PC-9 (cell line): ENCODE data around the gene EEA1. TPM values are rescaled to one million over a fixed set of nuclear protein-coding genes. Genes with fewer than 3 reads are reported as not detected.

ENCODE experiments used
- BruUV-seq: library from RNA; stranded (reverse); fragments of 400-500 nt; replicated peaks from 2 replicates; lab custom pipeline; 2021; lab: Mats Ljungman, UMichigan
- CTCF ChIA-PET: fragments of 300-600 bp; sonication (Branson Sonifier 250); formaldehyde crosslinking; loops from one replicate; lab custom pipeline; 2022; ENCODE audit warnings: antibody characterized with exemption; lab: Charles Lee
- POLR2A ChIA-PET: fragments of 300-600 bp; sonication (Branson Sonifier 250); formaldehyde crosslinking; loops from one replicate; lab custom pipeline; 2022; ENCODE audit warnings: antibody characterized with exemption; ENCODE audit not compliant: unreplicated experiment; lab: Charles Lee
- DNase-seq, 2 experiments: peaks; one replicate each; pipeline versions ENCODE4 v3.0.0 to v3.0.0-alpha.2; 2015 to 2022; ENCODE audit warnings: mixed read lengths in 1 of 2
- H2AFZ ChIP-seq: fragments of 200-600 bp; sonication (generic); 2 replicates; pipeline ENCODE4 v1.8.1; 2017; ENCODE audit warnings: antibody characterized with exemption
- H3F3A ChIP-seq: fragments of 200-600 bp; sonication (generic); 2 replicates; pipeline ENCODE4 v1.8.1; 2017; ENCODE audit warnings: antibody characterized with exemption, mild to moderate bottlenecking, low read depth; ENCODE audit not compliant: insufficient read depth
- H3K27ac ChIP-seq: fragments of 200-600 bp; sonication (generic); 2 replicates; pipeline ENCODE4 v1.6.1; 2016; ENCODE audit warnings: mixed run types
- H3K27me3 ChIP-seq: fragments of 200-600 bp; sonication (generic); 2 replicates; pipeline ENCODE4 v1.6.1; 2016; ENCODE audit warnings: low read depth, mixed run types; ENCODE audit not compliant: insufficient read depth
- H3K36me3 ChIP-seq: fragments of 200-600 bp; sonication (generic); 2 replicates; pipeline ENCODE4 v1.6.1; 2016; ENCODE audit warnings: low read depth, mixed run types
- H3K4me1 ChIP-seq: fragments of 200-600 bp; sonication (generic); replicated peaks from 2 replicates; pipeline ENCODE4 v1.6.1; 2016; ENCODE audit warnings: mixed run types; ENCODE audit not compliant: insufficient read depth
- H3K4me2 ChIP-seq: fragments of 200-600 bp; sonication (generic); 2 replicates; pipeline ENCODE4 v1.6.1; 2017; ENCODE audit warnings: mixed run types
- H3K4me3 ChIP-seq: fragments of 200-600 bp; sonication (generic); 2 replicates; pipeline ENCODE4 v1.6.1; 2016; ENCODE audit warnings: mixed run types
- H3K79me2 ChIP-seq: fragments of 200-600 bp; sonication (generic); 2 replicates; pipeline ENCODE4 v1.6.1; 2017; ENCODE audit warnings: low read depth, mixed run types
- H3K9me2 ChIP-seq: fragments of 200-600 bp; sonication (generic); 2 replicates; pipeline ENCODE4 v1.8.1; 2017; ENCODE audit warnings: mild to moderate bottlenecking; ENCODE audit not compliant: insufficient read depth
- H3K9me3 ChIP-seq: fragments of 200-600 bp; sonication (generic); 2 replicates; pipeline ENCODE4 v1.8.1; 2016; ENCODE audit warnings: low read depth; ENCODE audit not compliant: insufficient read depth
- H4K20me1 ChIP-seq: fragments of 200-600 bp; sonication (generic); 2 replicates; pipeline ENCODE4 v1.8.1; 2017; ENCODE audit not compliant: insufficient read depth
- CTCF ChIP-seq: fragments of 200-600 bp; sonication (generic); conservative IDR thresholded peaks from 2 replicates; pipeline ENCODE4 v1.6.1; 2017; ENCODE audit warnings: mixed run types, antibody characterized with exemption, mild to moderate bottlenecking, moderate library complexity
- EZH2 ChIP-seq: fragments of 200-600 bp; sonication (generic); IDR thresholded peaks from 2 replicates; pipeline ENCODE4 v1.8.0; 2017; ENCODE audit warnings: antibody characterized with exemption, low read depth
- intact Hi-C: fragments of 100-400 bp; cut with micrococcal nuclease; formaldehyde crosslinking; loops from one replicate; pipeline ENCODE4 v1.10.0; 2022; ENCODE audit not compliant: unreplicated experiment
- total RNA-seq: library from RNA; stranded (reverse); gene quantifications from 2 replicates; pipeline ENCODE4 v1.2.3, GENCODE V29; 2021

Gene EEA1
- total RNA-seq, 1 experiment from 2014 or later = 15.7 TPM

DNA sequence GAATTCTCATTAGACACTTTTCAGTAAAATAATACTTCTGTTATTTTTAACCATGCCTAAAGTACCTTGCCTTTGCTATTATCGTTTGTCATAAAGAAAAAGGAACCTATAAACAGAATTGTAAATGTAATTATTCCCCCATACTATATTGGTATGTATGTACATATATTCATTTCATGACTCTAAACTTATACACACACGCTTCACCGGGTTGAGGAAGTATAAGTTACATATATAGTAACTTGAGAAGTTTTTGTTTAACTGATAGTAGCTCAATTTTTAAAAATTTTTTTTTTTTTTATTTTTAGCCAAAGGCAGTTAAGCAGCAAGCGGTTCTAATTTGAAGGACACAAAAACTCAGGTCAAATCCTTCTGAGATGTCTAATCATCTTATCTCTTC, 118.7 kb downstream of the EEA1 start:
- no TSS peak for BruUV-seq
- DNase-seq = no peak
- Histone ChIP-seq H4K20me1 (0 out of 2 replicates have a peak, but pooled peaks cover 2% of the 10 kb centered on the region), H3K79me2 (no peaks in the 10 kb centered on the region), H3F3A (no peaks in the 10 kb centered on the region), H3K9me3 (no peaks in the 10 kb centered on the region), H3K9me2 (no peaks in the 10 kb centered on the region), H2AFZ (no peak overlapping the region), H3K4me3 (no peak overlapping the region), H3K4me1 (no peaks in the 10 kb centered on the region), H3K27ac (no peak overlapping the region), H3K36me3 (peaks cover 12% of the 10 kb centered on the region), H3K4me2 (no peak overlapping the region), H3K27me3 (no peaks in the 10 kb centered on the region)
- TF ChIP-seq CTCF (no peak), EZH2 (no peak)
- POLR2A ChIA-PET = no interaction called here
- CTCF ChIA-PET = no interaction called here
- intact Hi-C loops = no loop called here

DNA sequence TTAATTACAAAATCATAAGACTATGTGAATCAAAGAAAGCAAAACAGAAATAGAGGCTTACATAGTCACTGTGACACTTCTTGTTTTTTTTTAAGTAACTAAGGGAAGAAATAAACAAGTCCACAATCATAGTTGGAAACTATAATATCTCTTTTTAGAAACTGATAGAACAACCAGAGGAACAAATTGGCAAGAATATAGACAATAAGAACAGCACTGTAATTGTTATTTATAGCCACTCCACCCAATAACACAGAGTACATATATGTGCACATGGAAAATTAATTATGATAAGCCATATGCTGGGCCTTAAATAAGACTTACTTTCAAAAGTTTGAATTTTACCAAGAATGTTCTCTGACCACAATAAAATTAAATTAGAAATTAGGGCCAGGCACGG, 125.2 kb downstream of the EEA1 start:
- Histone ChIP-seq H3K4me1 (no peaks in the 10 kb centered on the region), H2AFZ (no peak overlapping the region), H3K9me3 (no peaks in the 10 kb centered on the region), H4K20me1 (no peaks in the 10 kb centered on the region), H3F3A (no peaks in the 10 kb centered on the region), H3K27me3 (no peaks in the 10 kb centered on the region), H3K27ac (no peak overlapping the region), H3K4me3 (no peak overlapping the region), H3K4me2 (no peak overlapping the region), H3K9me2 (no peaks in the 10 kb centered on the region), H3K79me2 (no peaks in the 10 kb centered on the region), H3K36me3 (peaks cover 8% of the 10 kb centered on the region; the same call in 1 of the 2 replicates)
- intact Hi-C loops = no loop called here
- POLR2A ChIA-PET = no interaction called here
- TF ChIP-seq CTCF = no peak
- no peak for TF ChIP-seq EZH2
- DNase-seq = no peak
- no TSS peak for BruUV-seq
- CTCF ChIA-PET = no interaction called here

DNA sequence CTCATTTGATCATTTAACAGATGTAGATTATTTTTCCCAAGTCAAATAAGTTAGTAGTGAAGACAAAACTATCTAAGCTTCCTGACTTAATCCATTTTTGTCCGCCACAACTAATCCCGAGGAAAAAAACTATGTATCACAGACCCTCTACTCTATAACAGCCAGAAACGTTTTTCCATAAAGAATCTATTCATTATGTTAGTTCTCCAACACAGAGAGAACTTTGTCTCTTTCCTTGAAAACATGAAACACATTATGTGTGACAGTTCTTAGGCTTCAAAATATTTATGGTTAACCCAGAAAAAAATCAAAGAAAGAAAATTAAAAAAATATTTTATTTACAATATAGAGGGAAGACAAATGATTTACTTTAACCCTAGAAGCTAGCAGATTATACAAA, 126.2 kb downstream of the EEA1 start:
- Histone ChIP-seq H3K9me3 (no peaks in the 10 kb centered on the region), H3K4me3 (no peak overlapping the region), H3K79me2 (no peaks in the 10 kb centered on the region), H2AFZ (no peak overlapping the region), H3K4me2 (no peak overlapping the region), H4K20me1 (no peaks in the 10 kb centered on the region), H3K27me3 (no peaks in the 10 kb centered on the region), H3K9me2 (no peaks in the 10 kb centered on the region), H3K36me3 (no peaks in the 10 kb centered on the region), H3K27ac (no peak overlapping the region), H3K4me1 (no peaks in the 10 kb centered on the region), H3F3A (no peaks in the 10 kb centered on the region)
- intact Hi-C loops = no loop called here
- ChIA-PET POLR2A (no interaction called here), CTCF (interaction anchor here (0.6 kb wide), 1 partner anchor 636 kb away, joined by 3 read pairs; no protein-coding TSS in a partner anchor)
- TF ChIP-seq EZH2 (no peak), CTCF (no peak)
- no peak for DNase-seq
- no TSS peak for BruUV-seq
